T1000 (cell line): ENCODE measurements around the gene TOR1AIP2.

Experiments used
- DNase-seq: peaks from one replicate; lab custom pipeline; 2025; ENCODE audit warnings: mixed read lengths; lab: John Stamatoyannopoulos, UW

The TOR1AIP2 gene

GRCh38 chr1:179825798-179826460 lies 51.7 kb downstream of the TOR1AIP2 start:
- no peak for DNase-seq

- no peak for DNase-seq
These were observed 52.4 kb downstream of the TOR1AIP2 start for GRCh38 chr1:179825206-179825605.

- DNase-seq, result no peak
These were observed 53.3 kb downstream of the TOR1AIP2 start for GRCh38 chr1:179824265-179824664.

DNA sequence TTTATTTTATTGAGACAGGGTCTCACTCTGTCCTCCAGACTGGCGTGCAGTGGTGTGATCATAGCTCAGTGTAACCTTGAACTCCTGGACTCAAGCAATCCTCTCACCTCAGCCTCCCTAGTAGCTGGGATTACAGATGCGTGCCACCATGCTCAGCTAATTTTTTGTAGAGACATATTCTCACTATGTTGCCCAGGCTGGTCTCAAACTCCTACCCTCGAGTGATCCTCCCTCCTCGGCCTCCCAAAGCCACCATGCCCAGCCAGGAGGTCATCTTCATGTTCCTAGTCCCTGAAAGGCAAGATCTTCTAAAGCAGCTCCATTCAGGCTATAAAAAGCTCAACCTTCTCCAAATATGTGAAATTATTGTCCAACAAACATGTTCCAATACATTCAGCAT lies 53.9 kb downstream of the TOR1AIP2 start:
- no peak for DNase-seq

- DNase-seq, result no peak
These were observed 55.5 kb downstream of the TOR1AIP2 start for GRCh38 chr1:179822065-179822464.

GRCh38 chr1:179821524-179821923 lies 56.1 kb downstream of the TOR1AIP2 start:
- DNase-seq, result no peak

- no peak for DNase-seq
These were observed 57.2 kb downstream of the TOR1AIP2 start for GRCh38 chr1:179820226-179820970.

DNA sequence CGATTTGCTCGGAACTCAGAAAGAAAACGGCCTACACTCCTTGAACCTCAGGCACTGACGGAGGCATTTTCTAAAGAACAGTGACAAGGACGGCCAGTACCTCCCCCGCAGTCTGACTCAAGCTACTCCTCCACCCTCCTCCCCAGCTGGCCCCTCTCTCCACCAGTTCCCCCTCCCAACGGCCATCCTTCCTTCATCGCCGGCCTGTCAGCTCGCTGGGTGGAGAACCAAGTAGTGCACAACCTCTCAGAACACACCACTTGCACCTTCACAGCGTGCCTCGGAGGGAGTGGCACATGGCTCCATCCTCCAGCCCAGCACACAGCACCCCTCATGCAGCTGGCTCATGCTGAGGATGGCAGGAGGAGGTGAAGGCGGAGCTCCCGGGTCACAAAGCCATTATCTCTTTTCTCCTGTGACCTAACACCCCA lies 58.8 kb downstream of the TOR1AIP2 start:
- no peak for DNase-seq

GRCh38 chr1:179818260-179818659 lies 59.3 kb downstream of the TOR1AIP2 start:
- no peak for DNase-seq

DNA sequence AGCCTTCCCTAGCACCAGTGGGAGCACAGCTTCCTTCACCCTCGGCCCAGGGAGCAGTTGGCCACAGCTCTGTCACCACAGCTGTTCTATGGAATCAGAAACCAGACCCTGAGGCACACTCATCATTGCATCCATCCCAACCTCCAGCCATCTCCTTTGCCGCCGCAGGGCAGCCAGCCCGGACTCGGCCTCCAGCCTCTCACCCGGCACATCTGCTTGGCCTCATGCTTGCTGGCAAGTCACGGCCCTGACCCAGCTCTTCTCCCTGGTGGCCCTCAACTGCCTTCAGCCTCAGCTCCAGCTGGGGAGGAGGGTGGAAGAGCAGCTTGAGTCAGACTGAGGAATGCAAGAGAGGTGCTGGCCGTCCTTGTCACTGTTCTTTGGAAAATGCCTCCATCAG lies 59.8 kb downstream of the TOR1AIP2 start:
- DNase-seq, result peak; percentile 18

- no peak for DNase-seq
These were observed 60.5 kb downstream of the TOR1AIP2 start for GRCh38 chr1:179817056-179817455.

DNA sequence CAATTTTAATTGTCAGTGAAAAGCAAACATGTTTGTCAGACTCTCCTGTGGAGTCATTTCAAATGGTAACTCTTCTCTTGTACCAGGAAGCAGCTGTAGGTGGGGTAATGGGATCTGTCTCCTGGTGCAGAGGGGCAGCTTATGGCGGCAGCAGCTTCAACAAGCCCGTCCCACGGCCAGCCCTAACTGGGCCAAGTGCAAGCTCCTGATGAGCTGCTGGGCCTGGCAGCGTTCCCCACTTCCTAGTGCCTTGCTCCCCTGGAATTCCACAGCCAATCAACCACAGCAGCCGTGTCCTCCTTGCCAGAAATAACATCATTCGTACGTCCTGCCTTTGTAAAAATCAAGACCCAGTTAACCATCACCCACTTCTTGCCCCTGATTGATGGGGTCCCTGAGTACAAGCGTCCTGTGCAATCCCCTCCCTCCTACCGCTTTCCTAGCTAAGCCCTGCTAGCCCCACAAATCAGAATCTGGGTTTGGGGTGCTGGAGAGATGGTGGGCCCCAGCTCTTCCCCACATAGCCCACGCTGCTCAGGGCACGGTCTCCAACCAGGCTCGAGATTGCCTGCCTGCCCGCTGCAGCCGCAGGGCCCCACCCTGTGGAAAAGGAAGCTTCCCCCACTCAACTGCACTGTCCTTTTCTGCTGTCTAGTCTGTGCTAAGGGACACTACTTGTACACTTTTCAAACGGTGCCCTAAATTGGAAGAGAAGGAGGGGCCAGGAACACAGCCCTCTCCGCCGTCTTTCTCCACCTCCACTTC lies 61.2 kb downstream of the TOR1AIP2 start:
- DNase-seq, result no peak

DNA sequence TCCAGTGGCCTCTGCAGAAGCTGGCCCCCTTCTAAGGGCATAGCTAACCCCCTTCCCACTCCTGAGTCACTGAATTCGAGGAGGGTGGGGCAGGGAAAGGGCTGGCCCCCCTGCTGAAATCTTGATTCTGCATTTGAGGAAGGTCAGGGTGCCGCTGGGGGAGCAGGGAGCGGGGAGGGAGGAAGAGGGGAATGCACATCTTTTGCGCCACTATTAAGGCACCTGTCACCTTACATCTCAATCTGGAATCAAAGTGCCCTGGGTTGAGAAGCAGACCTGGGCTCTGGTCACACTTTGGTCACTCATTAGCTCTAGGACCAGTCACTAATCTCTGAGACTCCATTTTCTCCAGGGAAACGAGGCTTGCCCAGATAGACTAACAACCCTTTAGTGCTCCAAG lies 62.0 kb downstream of the TOR1AIP2 start:
- no peak for DNase-seq

GRCh38 chr1:179814546-179814838 lies 63.1 kb downstream of the TOR1AIP2 start:
- DNase-seq, result no peak

- no peak for DNase-seq
These were observed 63.7 kb downstream of the TOR1AIP2 start for GRCh38 chr1:179813626-179814545.

DNA sequence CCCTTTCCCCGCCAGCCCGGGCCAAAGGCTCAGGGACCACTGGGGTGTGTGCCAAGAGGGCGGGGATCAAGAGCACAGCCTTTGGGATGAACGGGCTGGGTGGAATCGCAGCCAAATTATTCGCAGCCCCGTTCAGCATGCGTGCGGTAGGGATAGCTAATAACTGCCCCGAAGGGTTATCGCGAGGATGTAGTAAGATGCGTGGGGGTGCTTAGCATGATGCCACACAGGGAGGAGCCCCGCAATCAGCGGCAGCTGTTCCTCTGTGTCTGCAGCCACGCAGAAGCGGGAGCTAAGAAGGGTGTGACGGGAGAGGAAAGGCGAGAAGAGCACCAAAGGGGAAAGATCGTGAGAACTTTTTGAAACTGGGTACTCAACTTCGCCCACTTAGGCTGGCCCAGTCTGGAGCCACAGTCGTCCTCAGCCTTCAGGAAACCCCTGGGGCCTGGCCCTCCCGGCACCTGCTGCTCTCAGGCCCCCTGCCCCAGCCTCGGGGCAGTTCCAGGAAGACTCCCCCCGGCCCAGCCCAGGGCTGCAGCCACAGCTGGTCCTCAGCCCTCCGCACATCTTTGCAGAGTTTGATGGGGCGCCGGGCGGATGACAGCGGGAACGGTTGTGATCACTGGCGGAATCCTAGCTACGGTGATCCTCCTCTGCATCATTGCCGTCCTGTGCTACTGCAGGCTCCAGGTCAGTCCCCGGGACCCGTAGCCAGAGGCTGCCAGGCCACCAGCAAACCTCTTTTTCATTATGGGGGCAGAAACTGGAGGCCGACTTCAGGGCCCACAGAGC lies 64.9 kb downstream of the TOR1AIP2 start:
- DNase-seq, result no peak

DNA sequence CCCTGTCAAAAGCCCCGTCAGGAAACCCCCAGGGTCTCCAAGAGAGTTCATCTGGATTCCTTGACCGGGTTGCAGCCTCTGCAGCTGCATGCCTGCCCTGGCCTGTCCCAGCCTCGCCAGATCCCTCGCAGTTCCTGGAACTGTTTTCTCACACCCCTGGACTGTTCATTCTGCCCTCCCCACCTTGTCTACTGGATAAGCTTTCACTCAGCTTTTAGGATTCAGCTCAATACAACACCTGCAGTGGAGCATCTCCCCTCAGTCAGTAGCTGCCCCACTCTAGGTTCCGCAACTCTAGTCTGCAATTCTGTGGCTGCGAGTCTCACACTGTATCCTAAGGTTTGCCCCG lies 67.3 kb downstream of the TOR1AIP2 start:
- DNase-seq, result no peak

DNA sequence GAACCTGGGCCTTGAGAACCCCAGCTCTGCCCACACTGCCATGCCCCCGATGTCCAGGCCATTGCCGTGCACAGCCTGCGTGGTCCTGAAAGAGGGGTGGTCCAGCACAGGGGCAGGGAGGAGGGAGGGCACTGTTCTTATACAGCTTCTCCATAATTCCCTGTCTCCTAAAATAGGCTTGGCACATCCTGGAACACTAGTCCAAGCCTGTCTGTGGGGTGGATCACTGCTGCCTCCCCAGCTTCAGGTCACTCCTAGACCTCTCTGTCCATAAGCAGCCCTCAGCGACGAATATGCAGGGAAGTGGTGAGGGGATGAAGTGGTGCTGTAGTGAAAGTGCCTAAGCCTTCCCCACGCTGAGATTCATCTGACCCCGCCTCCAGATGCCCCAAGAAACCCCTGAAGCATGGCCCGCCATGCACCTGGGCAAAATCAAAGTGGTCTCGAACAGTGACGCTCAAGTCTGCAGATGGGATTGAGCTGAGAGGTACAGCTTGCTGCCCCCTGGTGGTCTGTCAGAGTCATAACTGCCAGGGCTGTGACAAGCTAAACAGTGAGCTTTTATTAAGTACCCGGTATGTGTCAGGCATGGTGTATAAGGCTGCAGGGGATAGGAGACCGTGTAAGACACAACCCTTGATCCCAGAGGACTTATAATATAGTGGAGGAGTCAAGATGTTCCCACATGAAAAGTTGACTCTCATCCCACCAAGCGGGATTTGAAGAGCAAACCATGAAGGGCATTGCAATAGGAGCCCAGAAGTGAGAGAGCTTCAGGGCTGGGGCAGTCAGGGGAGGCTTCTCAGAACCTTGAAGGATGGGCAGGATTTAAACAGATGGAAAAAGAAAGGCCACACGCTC lies 67.9 kb downstream of the TOR1AIP2 start:
- peak; percentile 46 for DNase-seq

DNA sequence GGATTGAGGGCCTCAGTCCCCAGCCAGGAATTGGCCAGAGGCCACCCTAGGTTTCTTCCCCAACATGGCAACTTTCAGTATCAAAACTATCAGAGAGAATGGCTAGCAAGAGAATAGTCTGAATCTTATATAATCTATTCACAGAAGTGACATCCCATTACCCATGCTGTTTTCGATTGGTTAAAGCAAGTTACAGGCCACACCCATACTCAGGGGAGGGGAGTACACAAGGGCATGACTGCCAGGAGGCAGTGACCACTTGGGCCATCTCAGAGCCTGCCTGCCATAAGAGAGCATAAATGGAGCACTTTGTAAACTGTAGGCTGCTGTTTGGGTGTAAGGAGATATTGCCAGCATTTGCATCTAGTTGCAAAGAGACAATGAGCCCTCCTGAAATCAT lies 69.1 kb downstream of the TOR1AIP2 start:
- DNase-seq, result no peak
